NK-92 (cell line): ENCODE data around the gene STK17A.
"Not testable (repeated sequence)": the region's sequence is repeated elsewhere in the genome, so short reads cannot be mapped to it uniquely, and the experiment has no call there.

ENCODE experiments used
- DNase-seq: peaks from one replicate; lab custom pipeline; 2025; ENCODE audit not compliant: unreplicated experiment; lab: John Stamatoyannopoulos, UW

Gene STK17A

DNA sequence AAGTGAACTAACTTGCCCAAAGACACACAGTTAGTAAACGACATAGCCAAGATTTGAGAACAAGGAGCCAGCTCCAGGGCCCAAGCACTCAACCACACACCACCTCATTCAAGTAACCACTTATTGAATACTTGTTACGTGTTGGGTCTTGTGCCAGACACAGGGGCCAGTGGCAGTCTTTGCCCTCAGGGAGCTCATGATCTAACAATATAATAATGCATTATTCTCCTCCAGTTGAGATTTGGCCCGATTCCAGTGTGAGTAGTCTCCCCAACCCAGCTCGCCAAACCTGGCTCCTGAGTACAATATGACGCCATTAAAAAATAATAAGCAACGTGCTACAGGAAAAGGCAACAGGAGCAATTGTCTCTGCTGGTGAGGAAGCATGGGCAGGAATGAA is 14.4 kb upstream of the STK17A start:
- DNase-seq, result no peak

DNA sequence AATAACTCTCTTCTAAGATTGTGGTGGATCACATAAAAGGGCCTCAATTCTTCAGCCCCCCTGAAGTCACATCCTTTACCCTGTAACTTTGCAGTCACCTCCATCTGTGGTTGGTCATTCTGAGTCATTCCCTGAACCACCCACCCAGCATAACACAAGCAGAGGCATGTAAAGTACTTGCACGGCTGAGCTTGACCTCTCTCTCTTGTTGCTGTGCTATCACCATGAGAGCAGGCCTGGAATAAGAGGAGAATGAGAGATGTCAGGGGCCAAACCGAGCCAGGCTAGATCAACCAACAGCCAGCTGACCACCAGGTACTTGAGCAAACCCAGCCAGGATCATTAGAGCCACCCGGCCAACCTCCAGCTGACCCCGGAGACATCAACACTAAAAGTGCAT is 13.5 kb upstream of the STK17A start:
- DNase-seq, result no peak

DNA sequence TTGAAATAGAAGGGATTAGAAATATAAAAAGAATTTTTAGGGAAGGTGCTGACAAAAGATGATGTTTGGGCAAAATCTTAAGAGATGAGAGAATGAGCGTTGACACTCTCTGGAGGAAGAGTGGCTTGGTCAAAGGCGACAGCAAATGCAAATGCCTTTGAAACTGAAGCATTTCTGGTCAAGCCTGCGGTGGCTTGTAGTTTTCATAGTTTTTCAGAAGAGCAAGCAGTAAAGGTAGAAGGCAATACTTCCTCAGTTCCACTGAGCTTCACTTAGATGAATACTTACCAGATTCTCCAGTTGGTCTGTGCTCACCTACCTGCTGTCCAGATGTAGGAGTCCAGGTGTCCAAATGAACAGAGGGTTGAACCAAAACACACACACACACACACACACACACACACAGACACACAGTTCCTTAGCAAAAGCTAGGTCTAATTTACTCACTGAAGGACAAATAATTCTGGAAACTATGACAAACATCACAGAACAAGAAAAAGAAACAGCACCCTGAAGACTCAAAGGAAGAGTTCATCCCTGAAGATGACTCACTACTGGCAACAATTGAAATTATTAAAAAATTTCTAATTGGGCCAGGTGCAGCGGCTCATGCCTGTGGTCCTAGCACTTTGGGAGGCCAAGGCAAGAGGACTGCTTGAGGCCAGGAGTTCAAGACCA is 12.1 kb upstream of the STK17A start:
- no peak for DNase-seq

DNA sequence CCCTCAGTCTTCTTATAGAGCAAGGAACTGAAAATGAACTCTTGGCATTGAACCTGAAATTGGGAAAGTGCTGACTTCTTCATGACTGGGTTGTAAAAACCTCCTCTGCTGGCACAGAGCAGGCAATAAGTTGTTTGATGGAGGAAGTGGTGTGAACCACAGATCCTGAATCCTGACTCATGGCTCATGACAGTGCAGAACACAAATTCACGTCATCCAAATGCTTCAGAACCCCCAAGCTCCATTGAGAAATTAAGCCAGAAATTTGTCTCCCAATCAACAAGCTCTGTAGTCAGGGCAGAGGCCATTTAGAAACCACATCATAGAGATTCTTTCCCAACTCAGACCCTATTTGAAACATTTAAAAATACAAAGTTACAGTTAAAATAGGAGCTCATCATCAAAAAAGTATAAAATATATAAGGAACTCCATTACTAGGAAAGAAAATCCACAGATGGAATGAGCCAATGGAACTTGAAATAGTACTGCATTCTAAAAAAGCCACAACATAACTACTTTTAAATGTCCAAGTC is 10.3 kb upstream of the STK17A start:
- DNase-seq, result no peak

DNA sequence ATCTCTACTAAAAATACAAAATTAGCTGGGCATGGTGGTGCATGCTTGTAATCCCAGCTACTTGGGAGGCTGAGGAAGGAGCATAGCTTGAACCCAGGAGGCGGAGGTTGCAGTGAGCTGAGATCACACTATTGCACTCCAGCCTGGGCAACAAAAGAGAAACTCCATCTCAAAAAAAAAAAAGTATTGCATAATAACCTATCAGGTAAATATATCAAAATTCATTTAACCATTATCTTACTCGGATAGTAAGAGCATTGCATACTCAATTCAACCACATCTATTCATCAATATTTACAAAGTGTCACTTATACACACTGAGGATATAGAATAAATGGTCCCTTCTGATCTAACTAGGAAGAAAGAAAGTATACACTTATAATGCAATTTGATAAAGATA is 9.1 kb upstream of the STK17A start:
- not testable (repeated sequence) for DNase-seq

DNA sequence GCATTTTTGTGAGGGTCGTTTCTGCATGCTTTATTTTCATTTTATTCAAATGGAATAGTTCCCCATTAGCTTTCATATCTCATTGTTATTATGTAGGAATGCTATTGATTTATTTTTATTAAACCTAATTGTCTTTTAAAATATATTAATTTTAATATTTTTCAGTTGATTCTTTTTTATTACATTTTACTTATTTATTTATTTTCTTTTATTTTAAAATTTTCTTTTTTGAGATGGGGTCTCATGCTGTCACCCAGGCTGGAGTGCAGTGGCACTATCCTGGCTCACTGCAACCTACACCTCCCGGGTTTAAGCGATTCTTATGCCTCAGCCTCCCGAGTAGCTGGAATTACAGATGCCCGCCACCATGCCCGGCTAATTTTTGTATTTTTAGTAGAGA is 7.4 kb upstream of the STK17A start:
- no peak for DNase-seq

DNA sequence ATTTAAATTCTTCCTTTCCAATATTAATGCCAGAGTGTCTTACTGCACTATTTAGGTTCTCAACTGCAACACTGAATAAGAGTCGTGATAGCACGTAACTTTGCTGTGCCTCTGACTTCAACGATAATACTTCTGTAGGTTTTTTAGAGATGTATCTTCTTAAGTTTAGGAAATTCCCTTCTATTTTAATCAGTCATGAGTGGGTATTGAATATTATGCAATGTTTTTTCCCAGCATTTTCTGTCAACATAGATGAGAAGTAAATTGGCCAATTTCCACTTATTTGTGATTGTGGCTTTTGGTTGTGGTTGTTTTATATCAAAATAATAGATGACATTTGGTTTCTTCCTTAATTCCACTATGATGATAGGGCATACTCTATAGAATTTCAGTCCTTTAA is 6.7 kb upstream of the STK17A start:
- DNase-seq, result no peak

DNA sequence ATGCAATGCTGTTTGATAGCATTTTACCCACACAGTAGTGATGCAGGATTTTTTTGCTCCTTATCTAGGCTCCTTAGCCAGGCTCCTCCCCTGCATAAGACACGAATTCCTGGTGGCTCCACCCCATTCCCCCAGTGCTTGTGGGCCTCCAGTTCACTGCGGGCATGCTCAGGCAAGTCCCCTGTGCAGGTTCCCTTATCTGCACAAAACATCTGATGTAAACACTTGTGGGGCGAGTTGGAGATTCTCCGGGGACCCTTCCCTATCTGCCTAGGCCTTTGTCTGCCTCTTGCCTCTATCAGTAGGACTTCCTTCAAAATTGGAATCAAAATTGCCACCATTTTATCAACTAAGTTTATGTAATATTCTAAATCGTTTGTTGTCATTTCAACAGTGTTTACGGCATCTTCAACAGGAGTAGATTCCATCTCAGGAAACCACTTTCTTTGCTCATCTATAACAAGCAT is 5.4 kb upstream of the STK17A start:
- DNase-seq, result no peak

DNA sequence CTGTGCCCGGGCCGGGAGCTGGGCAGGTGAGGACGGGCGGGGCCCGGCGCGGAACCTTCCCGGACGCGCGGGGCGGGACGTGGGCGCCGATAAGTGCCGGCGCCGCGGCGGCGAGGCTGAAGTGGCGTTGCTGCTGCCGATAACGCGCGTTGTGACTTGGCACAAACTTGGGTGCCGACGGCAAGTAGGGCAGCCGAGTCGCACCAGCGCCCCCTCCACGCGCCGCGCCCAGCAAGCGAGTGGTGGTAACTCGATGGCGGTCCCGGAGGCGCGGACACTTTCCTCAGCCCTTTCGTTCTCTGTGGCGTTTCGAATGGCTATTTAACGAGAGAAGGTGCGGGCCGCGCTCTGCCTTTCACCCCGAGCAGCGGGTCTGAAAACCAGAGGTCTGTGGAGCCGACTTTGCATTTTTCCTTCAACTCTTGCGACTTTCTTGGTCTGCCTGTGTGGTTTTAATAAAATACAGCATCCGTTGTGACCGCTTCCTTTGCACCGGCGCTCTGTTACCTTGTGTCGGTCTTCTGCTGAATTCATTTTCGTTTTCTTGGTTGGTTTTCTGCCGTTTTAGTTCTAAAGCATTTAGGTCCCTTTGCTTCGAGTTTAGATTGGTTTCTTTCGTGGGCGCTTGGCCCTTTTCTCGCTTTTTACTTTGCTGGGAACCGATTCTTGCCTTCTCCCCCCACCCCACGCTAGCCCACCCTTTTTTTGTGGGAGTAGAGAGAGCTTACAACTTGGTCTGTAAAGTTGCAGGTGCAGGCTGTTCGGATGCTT is 701 bp downstream of the STK17A start:
- no peak for DNase-seq

DNA sequence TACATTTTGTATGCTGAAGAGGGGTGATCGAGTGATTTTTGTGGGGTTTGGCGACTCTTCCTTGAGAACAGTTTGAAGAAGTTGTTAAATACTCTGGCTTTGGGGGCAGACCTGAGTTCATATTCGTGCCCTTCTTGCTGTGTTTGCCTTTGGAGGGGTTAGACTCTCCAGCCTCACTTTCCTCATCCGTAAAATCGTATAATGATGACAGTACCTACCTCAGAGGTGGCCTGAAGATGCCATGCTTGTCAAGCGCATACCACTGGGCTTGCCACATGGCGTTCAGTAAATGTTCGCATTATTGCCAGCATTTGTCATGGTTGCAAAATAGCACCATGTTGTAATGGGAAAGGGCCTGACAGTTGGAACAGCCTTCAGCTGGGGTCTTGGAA is 1.3 kb downstream of the STK17A start:
- no peak for DNase-seq

DNA sequence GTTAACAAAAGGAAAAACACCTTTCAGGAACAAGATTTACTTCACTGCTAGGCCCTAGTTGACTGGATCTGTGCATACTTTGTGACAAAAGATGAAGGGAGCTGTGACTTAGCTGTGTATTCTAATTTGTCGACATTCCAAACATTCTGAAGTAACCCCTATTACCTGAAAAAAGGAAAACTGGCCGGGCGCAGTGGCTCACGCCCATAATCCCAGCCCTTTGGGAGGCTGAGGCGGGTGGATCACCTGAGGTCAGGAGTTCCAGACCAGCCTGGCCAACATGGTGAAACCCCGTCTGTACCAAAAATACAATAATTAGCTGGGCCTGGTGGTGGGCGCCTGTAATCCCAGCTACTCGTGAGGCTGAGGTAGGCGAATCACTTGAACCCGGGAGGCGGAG is 1.8 kb downstream of the STK17A start:
- DNase-seq, result not testable (repeated sequence)

DNA sequence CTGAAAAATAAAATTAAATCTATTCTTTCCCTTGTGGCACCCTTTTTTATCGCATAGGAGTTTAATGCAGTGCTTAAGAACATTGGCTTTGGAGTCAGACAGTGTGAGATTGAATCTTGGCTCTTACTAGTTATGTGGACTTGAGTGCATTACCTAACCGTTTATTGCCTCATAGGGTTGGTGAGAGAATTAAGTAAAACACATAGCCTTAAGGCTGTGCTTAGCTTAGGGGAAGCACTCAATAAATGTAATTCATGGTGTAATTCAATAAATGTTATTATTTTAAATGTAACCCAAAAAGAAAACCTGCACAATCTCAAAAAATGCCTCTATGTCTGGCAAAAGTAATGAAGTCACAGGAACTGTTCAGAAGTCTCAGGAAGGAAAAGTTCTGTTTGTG is 2.7 kb downstream of the STK17A start:
- DNase-seq, result no peak

DNA sequence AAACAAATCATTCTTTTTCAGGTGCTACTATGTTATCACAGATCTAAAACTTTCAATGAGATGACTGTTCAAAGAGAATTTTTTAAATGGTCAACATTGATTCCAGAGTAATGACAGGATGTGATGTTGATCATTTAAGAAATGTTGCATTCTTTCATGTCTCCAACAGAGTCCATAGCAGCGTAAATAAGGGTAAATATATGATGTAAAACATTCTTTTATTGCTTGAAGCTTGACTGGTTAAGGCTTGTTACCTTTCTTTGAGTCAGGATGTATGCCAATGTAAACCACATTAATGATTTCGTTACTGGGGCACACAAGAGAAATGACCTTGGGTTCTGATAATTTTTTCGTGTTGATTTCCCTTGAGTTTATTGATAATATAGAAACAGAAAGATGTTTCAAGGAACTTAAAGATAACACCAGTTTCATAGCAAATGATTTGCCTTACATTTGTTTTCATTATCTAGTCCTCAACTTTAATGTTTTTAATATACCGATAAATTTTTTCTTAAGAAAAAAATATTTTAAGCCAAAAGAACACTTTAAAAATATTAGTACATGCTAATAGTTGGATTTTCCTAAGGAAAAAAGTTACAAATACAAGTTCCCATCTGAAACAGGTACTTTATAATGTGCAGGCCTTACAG is 3.5 kb downstream of the STK17A start:
- no peak for DNase-seq

DNA sequence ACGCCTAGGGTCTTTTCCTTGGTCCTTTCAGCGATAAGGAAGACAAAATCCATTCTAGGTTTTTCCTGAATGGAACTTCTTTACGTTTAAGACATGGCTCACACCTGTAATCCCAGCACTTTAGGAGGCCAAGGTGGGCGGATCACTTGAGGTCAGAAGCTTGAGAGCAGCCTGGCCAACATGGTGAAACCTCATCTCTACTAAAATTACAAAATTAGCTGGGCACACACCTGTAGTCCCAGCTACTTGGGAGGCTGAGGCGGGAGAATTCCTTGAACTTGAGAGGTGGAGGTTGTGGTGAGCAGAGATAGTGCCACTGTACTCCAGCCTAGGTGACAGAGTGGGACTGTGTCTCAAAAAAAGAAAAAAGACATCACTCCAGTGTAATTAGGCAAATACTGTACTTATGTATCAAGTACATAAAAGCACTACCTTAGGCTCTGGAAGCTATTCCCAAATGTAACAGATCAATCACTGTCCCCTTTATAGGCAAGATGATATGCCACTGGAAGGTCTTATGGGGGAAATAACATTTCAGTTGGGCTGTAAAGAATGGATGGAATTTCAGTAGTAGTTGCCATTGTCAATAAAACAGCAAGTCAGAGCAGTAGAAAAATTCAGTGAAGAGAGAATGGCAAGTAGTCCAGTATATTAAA is 5.7 kb downstream of the STK17A start:
- no peak for DNase-seq

DNA sequence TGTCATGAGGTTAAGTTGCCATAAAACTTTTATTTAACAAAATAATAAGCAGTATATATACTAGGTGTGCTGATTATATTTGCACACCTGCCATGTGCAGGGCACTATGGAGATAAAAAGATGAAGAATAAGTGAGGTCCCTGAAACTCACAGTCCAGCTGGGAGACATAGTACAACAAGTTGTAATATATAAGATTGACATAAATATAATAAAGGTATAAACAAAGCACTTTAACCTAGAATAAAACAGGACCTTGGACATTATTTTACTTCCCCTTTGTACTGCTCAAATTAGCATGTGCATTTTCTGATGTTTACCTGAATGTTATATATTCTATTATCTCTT is 6.2 kb downstream of the STK17A start:
- DNase-seq, result no peak

DNA sequence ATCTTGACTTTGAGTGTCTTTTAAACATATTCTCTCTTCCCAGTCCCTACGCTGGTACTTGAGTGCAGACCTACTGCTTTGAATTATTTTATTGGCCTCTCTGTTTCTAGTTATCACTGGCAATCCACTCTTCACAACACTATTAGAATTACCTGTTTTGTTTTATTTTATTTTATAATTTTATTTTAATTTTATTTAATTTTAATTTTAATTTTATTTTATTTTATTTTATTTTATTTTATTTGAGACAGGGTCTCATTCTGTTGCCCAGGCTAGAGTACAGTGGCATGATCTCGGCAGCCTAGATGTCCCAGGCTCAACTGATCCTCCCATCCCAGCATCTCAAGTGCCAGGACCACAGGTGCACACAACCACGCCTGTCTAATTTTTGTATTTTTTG is 6.8 kb downstream of the STK17A start:
- no peak for DNase-seq

DNA sequence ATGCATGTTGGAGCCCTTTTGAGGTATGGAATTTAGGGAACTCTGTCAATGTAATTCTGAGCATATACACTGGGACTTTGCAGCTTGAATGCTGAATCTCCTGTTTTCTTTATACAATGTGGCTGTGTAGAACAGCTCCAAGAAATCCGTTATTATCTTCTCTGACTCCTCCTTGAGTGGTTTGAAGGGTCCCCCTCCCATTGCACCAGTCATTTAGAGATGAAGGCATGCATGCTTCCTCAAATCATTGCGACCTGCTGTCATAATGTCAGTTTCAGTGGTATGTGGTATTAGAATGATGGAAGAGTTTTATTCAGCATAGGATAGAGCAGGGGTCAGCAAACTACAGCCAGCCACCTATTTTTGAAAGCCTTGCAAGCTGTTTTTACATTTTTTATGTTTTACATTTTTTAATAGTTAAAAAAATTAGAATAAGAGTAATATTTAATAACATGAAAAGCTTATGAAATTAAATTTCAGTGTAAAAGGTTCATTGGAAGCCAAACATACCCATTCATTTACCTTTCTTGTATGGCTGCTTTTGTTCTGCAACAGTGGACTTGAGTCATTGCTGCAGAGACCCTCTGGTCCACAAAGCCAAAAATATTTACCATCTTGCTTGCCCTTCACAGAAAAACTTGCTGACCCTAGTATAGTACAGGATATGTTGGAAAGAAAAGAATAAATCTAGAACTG is 8.1 kb downstream of the STK17A start:
- DNase-seq, result no peak

DNA sequence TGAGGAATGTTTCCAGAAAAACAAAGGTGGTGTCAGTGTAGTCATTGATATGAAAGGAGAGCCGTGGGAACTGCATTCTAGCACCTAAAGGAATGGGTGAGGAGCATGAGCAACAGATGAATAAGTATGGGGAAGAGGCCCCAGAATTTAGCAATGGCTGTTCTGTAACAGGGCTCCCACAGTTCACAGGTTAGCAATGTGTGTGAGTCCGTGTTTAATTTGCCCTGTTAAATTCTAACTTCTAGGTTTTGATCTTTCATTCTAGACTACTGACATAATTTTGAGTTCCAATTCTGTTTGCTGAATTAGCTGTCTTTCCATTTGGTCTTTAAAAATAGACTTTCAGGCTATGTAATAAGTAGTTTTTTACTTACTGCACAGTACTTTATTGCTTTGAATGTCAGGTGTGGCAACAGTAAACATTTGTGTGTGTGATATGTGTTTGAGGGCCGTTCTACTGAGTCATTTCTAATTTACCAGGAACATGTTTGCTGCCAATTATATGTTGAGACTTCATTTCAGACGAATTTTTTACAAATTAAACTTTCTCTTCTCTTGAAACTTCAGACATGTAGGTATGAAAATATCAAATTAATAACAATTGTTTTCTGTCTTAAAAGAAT is 8.8 kb downstream of the STK17A start:
- DNase-seq, result no peak

DNA sequence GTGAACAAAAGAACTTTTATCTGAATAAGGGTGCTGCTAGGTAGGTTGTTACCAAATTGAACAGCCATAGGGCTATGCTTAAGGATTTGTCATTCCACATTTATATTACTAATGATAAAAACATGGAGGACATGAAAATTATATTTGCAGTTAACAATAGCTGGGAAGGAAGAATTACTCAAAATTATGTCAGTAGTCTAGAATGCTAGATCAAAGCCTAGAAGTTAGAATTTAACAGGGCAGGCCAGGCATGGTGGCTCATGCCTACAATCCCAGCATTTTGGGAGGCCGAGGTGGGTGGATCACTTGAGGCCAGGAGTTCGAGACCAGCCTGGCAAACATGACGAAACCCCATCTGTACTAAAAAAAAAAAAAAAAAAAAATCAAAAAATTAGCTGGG is 9.4 kb downstream of the STK17A start:
- DNase-seq, result no peak

DNA sequence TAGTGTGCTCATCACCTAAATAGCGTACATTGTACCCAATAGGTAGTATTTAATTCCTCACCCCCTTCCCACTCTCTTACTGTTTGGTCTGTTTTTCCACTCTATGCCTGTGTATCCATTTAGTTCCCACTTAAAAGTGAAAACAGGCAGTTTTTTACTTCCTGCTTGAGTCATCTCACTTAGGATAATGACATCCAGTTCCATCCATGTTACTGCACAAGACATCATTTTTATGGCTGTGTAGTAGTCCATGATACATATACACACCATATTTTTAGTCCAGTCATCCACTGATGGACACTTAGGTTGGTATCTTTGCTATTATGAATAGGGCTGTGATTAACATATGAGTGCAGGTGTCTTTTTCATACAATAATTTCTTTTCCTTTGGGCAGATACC is 10.1 kb downstream of the STK17A start:
- no peak for DNase-seq

DNA sequence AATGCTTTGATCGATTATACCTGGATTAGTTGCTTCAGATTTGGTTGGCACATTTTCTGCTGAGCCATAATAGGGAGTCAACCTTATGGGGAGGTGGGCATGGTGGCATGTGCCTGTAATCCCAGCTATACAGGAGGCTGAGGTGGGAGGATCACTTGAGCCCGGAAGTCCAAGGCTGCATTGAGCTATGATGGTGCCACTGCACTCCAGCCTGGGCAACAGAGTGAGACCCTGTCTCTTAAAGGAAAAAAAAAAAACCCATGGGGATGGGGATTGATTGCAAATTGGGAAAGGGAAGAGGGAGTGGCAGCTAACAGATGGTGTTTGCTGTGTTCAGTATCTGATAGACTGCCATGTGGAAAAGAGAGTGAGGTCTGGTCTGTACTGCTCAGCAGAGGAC is 11.1 kb downstream of the STK17A start:
- DNase-seq, result no peak
